NT2/D1 (cell line): ENCODE measurements around the gene DAZAP2.

ENCODE experiments used
- YY1 ChIP-seq: IDR thresholded peaks from 2 replicates; pipeline ENCODE4 v1.6.1; 2011; ENCODE audit not compliant: insufficient read length, insufficient read depth
- ZNF274 ChIP-seq: IDR thresholded peaks from 2 replicates; pipeline ENCODE4 v1.6.1; 2011; ENCODE audit warnings: mild to moderate bottlenecking, low read depth, low read length

GRCh38 chr12:51240971-51241370 lies 2.3 kb downstream of the DAZAP2 start:
- TF ChIP-seq ZNF274 (no peak), YY1 (no peak)
